Measurements from ENCODE around the gene MT1HL1. TPM values are rescaled to one million over a fixed set of nuclear protein-coding genes. Genes with fewer than 3 reads are reported as not detected.

The MT1HL1 gene
- total RNA-seq = not detected

- Mint-ChIP-seq H3K4me1 (ENCODE audit: low read depth) (no peaks in the 10 kb centered on the region), H3K27me3 (ENCODE audit: low read depth) (peaks cover 6% of the 10 kb centered on the region), H3K9me3 (no peaks in the 10 kb centered on the region), H3K4me3 (no peak within 1 kb of the TSS), H3K27ac (no peak within 1 kb of the TSS), H3K36me3 (ENCODE audit: low read depth) (no peaks in the 10 kb centered on the region)
- CTCF ChIA-PET = no interaction called here
- intact Hi-C loops (cut with micrococcal nuclease) = no loop called here
- no peak for DNase-seq
Observed at GRCh38 chr1:237004116-237004515, at the start of gene MT1HL1. Gene MT1HL1, minus strand, starts transcription at chr1:237004441. Its CDS starts 69 bp downstream, at chr1:237004372.

DNA sequence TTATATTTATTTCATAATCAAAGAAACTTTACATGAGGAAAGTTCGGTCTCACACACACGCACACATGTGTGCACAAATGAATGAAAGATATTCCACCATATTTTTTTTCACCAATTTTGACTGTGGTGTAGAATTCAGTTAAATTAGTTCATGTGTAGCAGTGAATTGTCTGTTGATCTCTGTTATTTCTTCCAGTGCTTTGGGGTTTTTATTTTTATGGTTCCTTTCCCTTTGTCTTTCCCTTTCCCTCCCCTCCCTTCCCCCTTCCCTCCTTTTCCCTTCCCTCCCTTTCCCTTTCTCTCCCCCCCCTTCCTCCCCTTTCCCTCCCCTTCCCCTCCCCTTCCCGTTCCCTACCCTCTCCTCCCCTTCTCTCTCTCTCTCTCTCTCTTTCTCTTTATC, 46.7 kb upstream of the MT1HL1 start:
- Mint-ChIP-seq H3K9me3 (no peaks in the 10 kb centered on the region), H3K4me1 (ENCODE audit: low read depth) (no peaks in the 10 kb centered on the region), H3K27me3 (ENCODE audit: low read depth) (peaks cover 24% of the 10 kb centered on the region), H3K27ac (no peak overlapping the region), H3K4me3 (no peak overlapping the region), H3K36me3 (ENCODE audit: low read depth) (no peaks in the 10 kb centered on the region)
- CTCF ChIA-PET = no interaction called here
- intact Hi-C loops (cut with micrococcal nuclease) = no loop called here
- no peak for DNase-seq

GRCh38 chr1:237050185-237050584, 45.9 kb upstream of the MT1HL1 start:
- intact Hi-C loops (cut with micrococcal nuclease) = no loop called here
- no peak overlapping the region for H3K27ac Mint-ChIP-seq
- peaks cover 24% of the 10 kb centered on the region for H3K27me3 Mint-ChIP-seq (ENCODE audit: low read depth)
- CTCF ChIA-PET = interaction anchor here (0.7 kb wide), 1 partner anchor 16 kb away, joined by 3 read pairs; no protein-coding TSS in a partner anchor
- no peak overlapping the region for H3K4me3 Mint-ChIP-seq
- no peak for DNase-seq
- H3K36me3 Mint-ChIP-seq (ENCODE audit: low read depth) = no peaks in the 10 kb centered on the region
- H3K9me3 Mint-ChIP-seq = no peaks in the 10 kb centered on the region
- H3K4me1 Mint-ChIP-seq (ENCODE audit: low read depth) = no peaks in the 10 kb centered on the region

DNA sequence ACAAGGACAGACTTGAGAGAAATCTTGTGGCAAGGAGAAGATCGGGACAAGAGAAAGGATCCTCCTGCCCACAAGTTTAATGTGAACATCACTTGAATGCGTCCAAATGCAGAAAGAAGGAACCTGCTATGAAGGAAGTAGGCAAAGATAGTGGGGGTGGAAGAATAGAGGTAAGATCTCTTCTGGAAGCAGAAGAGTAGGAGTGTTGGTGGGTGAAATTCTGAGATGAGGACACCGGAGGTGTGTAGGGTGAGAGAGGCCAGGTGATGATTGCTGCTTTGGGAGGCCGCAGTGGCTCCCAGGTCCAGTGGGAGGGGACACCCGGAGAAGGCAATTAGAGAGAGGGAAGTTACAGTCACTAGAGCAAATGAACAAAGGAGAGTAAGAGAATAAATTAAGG, 44.6 kb upstream of the MT1HL1 start:
- no peaks in the 10 kb centered on the region for H3K4me1 Mint-ChIP-seq (ENCODE audit: low read depth)
- H3K36me3 Mint-ChIP-seq (ENCODE audit: low read depth) = no peaks in the 10 kb centered on the region

DNA sequence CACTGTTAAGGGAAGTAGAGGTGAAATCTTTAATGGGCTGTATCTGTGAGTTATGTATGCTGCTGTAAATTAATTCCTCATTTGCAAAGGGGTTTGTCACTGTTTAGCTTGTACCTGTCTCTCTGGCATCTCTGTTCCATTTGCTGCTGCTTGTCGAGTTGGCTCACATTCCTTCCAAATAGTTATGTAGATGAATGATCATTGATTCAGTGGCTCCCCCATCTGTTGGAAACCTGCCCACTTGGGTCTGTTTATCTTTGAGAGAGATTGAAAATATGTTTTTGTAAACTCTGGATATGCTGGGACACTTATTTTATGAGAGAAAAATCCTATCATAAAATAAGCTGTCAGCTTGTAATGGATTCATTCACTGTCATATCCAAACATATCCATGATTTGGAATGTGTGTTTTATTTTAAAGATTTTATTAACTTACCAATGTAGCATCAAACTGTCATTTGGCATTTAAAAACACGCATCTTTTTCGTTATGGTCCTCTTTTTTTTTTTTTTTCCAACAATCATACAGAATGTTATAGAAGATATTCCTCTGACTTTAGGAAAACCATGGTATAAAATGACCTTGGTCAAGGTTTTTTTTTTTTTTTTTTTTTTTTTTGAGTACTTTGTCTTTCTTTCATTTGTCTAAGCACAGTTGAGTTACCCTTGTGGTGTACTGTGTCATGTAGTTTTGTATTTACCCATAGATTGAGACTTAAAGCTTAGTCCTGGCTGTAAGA, 41.2 kb upstream of the MT1HL1 start:
- no peak overlapping the region for H3K27ac Mint-ChIP-seq
- H3K4me1 Mint-ChIP-seq (ENCODE audit: low read depth) = peaks cover 12% of the 10 kb centered on the region
- no peaks in the 10 kb centered on the region for H3K36me3 Mint-ChIP-seq (ENCODE audit: low read depth)
- H3K4me3 Mint-ChIP-seq = no peak overlapping the region
- CTCF ChIA-PET = no interaction called here
- peaks cover 46% of the 10 kb centered on the region for H3K27me3 Mint-ChIP-seq (ENCODE audit: low read depth)
- intact Hi-C loops (cut with micrococcal nuclease) = loop anchor here (10.0 kb wide), 3 partner anchors 291 to 519 kb away; no protein-coding TSS in a partner anchor
- no peaks in the 10 kb centered on the region for H3K9me3 Mint-ChIP-seq
- DNase-seq = no peak

More for the DNA sequence above, 44.6 kb upstream of the MT1HL1 start:
- Mint-ChIP-seq H3K27me3 (ENCODE audit: low read depth) (peaks cover 24% of the 10 kb centered on the region), H3K27ac (no peak overlapping the region), H3K9me3 (no peaks in the 10 kb centered on the region), H3K4me3 (no peak overlapping the region)
- intact Hi-C loops (cut with micrococcal nuclease) = loop anchor here (10.0 kb wide), 3 partner anchors 294 to 516 kb away; no protein-coding TSS in a partner anchor
- no peak for DNase-seq
- CTCF ChIA-PET = no interaction called here

DNA sequence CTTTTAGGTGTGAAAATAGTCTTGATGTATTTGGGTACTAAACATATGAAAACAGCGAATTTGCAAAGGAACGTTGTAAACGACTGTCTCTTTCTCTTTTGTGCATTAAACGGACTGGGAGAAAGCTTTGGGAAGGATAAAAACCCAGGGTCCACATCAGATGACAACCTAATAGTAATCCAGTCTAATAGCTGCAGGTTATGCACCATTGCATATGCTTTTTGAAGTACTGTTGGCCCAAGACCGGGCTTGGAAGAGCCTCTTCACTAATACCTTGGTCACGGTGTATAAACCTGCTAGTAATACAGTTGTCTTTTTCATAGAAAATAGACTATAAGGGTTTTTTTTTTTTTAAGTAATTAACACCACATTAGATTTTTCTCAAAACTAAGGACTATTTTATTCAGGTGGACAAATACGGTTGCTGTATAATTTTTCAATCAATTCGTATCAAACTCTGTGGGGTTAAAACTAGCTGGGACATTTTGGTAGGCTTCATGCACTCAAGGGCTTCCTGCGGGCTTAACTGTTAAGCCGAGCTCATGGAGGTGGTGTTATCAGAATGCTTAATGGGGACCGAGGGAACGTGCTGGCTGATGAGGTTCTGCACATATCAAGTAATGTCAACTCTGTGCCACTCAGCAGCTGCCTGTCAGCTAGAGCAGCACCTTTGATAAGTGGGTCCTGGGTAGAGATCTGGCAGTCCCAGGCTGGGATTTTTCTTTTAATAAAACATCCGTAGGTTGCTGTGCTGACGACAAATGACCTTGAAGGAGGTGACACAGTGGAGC, 39.8 kb upstream of the MT1HL1 start:
- Mint-ChIP-seq H3K9me3 (no peaks in the 10 kb centered on the region), H3K27me3 (ENCODE audit: low read depth) (peaks cover 42% of the 10 kb centered on the region)

GRCh38 chr1:237042892-237043576, 38.8 kb upstream of the MT1HL1 start:
- CTCF ChIA-PET = no interaction called here
- intact Hi-C loops (cut with micrococcal nuclease) = loop anchor here (10.0 kb wide), 3 partner anchors 288 to 522 kb away; no protein-coding TSS in a partner anchor
- DNase-seq = no peak
- H3K27ac Mint-ChIP-seq = no peak overlapping the region
- H3K4me1 Mint-ChIP-seq (ENCODE audit: low read depth) = peaks cover 12% of the 10 kb centered on the region
- H3K9me3 Mint-ChIP-seq = no peaks in the 10 kb centered on the region
- H3K36me3 Mint-ChIP-seq (ENCODE audit: low read depth) = no peaks in the 10 kb centered on the region
- no peak overlapping the region for H3K4me3 Mint-ChIP-seq
- H3K27me3 Mint-ChIP-seq (ENCODE audit: low read depth) = peaks cover 47% of the 10 kb centered on the region

More for the DNA sequence above, 39.8 kb upstream of the MT1HL1 start:
- intact Hi-C loops (cut with micrococcal nuclease) = loop anchor here (10.0 kb wide), 3 partner anchors 289 to 521 kb away; no protein-coding TSS in a partner anchor
- no peak overlapping the region for H3K4me3 Mint-ChIP-seq
- DNase-seq = no peak
- H3K27ac Mint-ChIP-seq = no peak overlapping the region
- CTCF ChIA-PET = no interaction called here
- no peaks in the 10 kb centered on the region for H3K36me3 Mint-ChIP-seq (ENCODE audit: low read depth)
- peaks cover 12% of the 10 kb centered on the region for H3K4me1 Mint-ChIP-seq (ENCODE audit: low read depth)

GRCh38 chr1:237042526-237042891, 38.3 kb upstream of the MT1HL1 start:
- DNase-seq = no peak
- CTCF ChIA-PET = no interaction called here
- Mint-ChIP-seq H3K27ac (no peak overlapping the region), H3K4me1 (ENCODE audit: low read depth) (peaks cover 12% of the 10 kb centered on the region), H3K36me3 (ENCODE audit: low read depth) (no peaks in the 10 kb centered on the region), H3K4me3 (no peak overlapping the region), H3K9me3 (no peaks in the 10 kb centered on the region), H3K27me3 (ENCODE audit: low read depth) (peaks cover 47% of the 10 kb centered on the region)
- intact Hi-C loops (cut with micrococcal nuclease) = loop anchor here (10.0 kb wide), 3 partner anchors 288 to 522 kb away; no protein-coding TSS in a partner anchor

GRCh38 chr1:237041795-237042525, 37.7 kb upstream of the MT1HL1 start, which contains the start of gene RYR2:
Gene RYR2, plus strand, starts transcription at chr1:237042184. Its CDS starts 338 bp downstream, at chr1:237042522.
- intact Hi-C loops (cut with micrococcal nuclease) = loop anchor here (10.0 kb wide), 3 partner anchors 287 to 523 kb away; no protein-coding TSS in a partner anchor
- H3K36me3 Mint-ChIP-seq (ENCODE audit: low read depth) = no peaks in the 10 kb centered on the region
- H3K4me3 Mint-ChIP-seq = peak within 1 kb of the TSS; percentile 3
- DNase-seq = peak; percentile 8
- H3K27ac Mint-ChIP-seq = no peak within 1 kb of the TSS
- H3K27me3 Mint-ChIP-seq (ENCODE audit: low read depth) = peaks cover 47% of the 10 kb centered on the region
- CTCF ChIA-PET = no interaction called here
- H3K4me1 Mint-ChIP-seq (ENCODE audit: low read depth) = peaks cover 12% of the 10 kb centered on the region
- H3K9me3 Mint-ChIP-seq = no peaks in the 10 kb centered on the region

DNA sequence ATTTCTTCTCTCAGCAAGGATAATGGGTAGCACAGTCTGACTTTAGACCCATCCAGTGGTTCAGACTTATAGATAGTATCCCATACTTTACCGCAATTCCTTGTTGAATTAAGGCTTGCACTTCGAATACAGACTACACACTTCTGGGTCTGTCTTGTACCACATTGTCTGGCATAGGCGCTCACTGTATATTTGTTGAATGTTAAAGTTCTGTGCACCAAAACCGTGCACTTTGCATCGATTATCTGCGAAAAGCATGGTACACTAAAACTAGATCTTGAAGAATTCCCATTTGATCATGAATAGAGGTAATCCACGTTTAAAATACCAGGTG, 37.2 kb upstream of the MT1HL1 start:
- Mint-ChIP-seq H3K36me3 (ENCODE audit: low read depth) (no peaks in the 10 kb centered on the region), H3K27me3 (ENCODE audit: low read depth) (peaks cover 47% of the 10 kb centered on the region), H3K27ac (no peak overlapping the region), H3K9me3 (no peaks in the 10 kb centered on the region), H3K4me1 (ENCODE audit: low read depth) (peaks cover 12% of the 10 kb centered on the region), H3K4me3 (peak overlapping the region; percentile 3)
- no peak for DNase-seq
- intact Hi-C loops (cut with micrococcal nuclease) = loop anchor here (10.0 kb wide), 3 partner anchors 287 to 523 kb away; no protein-coding TSS in a partner anchor
- CTCF ChIA-PET = no interaction called here

DNA sequence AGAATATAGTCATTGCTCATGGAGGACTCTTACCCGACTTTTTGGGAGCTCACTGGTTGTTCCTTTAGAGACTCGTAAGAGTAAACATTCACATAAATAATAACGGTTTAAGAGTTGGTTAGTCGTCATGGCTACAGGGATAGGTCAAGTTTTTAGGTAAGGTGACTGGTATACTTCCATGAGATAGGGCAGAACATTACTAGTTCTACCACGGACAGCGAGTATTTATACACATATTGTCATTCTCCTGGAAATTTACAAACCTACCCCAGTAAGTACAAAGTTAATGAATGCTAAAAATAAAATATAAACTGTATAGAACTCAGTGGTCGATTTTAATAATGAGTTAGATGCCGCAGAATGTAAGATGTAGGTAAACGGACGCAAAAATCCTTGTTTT, 36.6 kb upstream of the MT1HL1 start:
- Mint-ChIP-seq H3K36me3 (ENCODE audit: low read depth) (no peaks in the 10 kb centered on the region), H3K27ac (no peak overlapping the region), H3K27me3 (ENCODE audit: low read depth) (peaks cover 45% of the 10 kb centered on the region), H3K9me3 (no peaks in the 10 kb centered on the region), H3K4me1 (ENCODE audit: low read depth) (peaks cover 12% of the 10 kb centered on the region), H3K4me3 (no peak overlapping the region)
- no peak for DNase-seq
- intact Hi-C loops (cut with micrococcal nuclease) = loop anchor here (10.0 kb wide), 3 partner anchors 286 to 524 kb away; no protein-coding TSS in a partner anchor
- CTCF ChIA-PET = no interaction called here

GRCh38 chr1:237038211-237038610, 34.0 kb upstream of the MT1HL1 start:
- H3K36me3 Mint-ChIP-seq (ENCODE audit: low read depth) = no peaks in the 10 kb centered on the region
- no peak overlapping the region for H3K4me3 Mint-ChIP-seq
- CTCF ChIA-PET = no interaction called here
- H3K4me1 Mint-ChIP-seq (ENCODE audit: low read depth) = peaks cover 8% of the 10 kb centered on the region
- DNase-seq = no peak
- no peaks in the 10 kb centered on the region for H3K9me3 Mint-ChIP-seq
- H3K27me3 Mint-ChIP-seq (ENCODE audit: low read depth) = peaks cover 31% of the 10 kb centered on the region
- intact Hi-C loops (cut with micrococcal nuclease) = no loop called here
- no peak overlapping the region for H3K27ac Mint-ChIP-seq

Data from activated naive CD4-positive, alpha-beta T cell treated with anti-CD3 and anti-CD28 coated beads for 36 hours (primary cell).